ENCODE results near the gene MAGI2.

The MAGI2 gene

DNA sequence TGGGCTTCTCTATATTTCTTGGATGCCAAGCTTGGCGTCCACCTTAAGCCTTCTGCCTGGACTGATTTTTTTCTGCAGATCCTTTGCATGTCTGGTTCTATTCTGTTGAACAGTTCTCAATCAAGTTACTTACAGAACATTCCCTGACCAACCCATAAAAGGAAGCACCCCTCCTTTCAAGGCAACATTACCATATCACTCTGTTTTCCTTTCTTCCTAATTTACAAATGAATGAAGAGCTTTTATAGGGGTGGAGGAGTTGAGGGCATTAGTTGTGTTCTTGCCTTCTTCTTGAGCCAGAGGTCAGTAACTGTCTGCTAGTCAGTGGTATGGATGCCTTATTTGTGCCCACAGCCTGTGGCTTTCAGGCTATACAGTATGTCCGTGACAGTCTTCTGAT lies 1293.9 kb downstream of the MAGI2 start:
- DNase-seq = no peak

DNA sequence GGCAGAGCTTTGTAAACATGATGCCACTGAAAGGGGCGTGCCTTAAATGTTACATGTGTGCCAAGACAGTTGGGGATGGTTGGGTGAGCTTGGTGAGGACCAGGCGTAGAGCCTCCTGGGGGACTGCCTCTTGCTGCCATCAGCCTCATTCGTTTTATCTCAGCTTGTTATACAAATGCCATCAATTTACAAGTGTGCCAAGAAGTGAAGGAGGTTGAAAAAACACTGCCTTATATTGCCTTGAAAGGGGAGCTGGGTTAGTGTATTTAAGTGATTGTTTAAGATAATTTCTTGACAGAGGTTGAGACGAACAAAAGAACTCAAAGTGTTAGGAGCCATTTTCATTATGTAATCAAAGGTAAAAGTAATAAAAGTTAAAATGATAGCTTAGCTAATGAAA lies 1300.2 kb downstream of the MAGI2 start:
- no peak for DNase-seq

DNA sequence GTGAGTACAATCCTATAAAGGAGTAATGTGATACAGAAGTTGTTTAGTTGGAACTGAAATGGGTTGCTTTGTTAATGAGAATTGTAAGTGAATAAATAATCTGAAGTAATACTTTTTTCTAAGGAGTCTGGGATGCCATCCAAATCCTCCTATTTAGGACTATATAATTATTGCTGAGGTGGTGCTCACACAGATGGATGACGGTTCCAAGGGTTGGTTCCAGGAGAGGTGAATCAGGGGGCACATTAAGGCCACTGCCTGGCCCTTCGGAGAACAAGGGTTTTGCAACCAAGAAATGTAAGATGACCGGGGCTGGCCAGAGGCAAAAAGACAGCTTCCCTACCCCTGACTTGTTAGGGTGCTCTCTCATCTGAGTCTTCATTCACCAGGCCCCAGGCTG lies 1302.2 kb downstream of the MAGI2 start:
- DNase-seq = no peak

DNA sequence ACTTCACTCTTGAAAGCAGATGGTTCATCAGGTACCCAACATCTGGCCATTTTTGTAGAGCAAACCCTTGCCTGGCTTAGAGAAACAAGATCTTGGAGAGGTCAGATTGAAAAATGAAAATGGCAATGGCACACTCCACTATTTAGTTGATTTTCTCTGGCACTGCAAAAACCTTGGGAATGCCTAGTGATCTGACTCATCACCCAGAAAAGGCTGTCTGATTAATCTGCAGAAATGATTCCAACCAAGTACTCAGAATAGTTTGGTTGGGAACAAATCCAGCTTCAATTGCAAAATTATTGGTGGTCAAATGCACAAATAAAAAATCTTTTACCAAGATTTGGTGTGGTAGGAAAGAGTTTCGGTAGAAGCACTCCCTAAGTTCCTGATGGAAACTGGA lies 1303.7 kb downstream of the MAGI2 start:
- DNase-seq = no peak

DNA sequence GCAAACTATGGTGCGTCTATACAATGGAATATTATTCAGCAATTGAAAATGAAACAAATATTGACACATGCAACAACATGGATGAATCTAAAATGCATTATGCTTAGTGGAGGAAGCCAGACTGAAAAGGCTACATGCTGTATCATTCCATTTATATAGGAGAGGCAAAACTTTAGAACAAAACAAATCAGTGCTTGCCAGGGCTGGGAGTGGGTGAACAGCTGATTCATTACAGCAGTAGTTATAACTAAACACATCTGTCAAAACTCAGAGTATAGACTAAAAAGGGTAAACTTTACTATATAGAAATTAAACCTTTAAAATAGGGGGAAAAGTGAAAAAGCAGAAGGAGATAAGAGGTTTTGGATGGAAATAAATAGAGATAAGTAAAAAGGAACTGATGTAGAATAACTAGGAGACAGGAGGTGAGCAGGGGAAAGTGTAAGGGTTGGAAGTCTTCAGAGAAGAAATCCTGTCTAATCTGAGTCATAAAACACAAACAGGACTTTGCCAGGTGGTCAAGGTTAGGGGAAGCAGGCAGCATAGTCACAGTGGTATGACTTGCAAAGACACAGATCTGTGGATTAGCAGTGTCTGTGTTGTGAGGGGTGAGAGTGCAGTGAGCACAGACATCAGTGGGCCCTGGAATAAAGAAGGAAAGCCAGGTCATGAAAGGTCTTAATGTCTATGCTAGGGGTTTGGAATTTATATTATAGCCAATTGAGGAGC lies 1305.1 kb downstream of the MAGI2 start:
- DNase-seq = no peak

DNA sequence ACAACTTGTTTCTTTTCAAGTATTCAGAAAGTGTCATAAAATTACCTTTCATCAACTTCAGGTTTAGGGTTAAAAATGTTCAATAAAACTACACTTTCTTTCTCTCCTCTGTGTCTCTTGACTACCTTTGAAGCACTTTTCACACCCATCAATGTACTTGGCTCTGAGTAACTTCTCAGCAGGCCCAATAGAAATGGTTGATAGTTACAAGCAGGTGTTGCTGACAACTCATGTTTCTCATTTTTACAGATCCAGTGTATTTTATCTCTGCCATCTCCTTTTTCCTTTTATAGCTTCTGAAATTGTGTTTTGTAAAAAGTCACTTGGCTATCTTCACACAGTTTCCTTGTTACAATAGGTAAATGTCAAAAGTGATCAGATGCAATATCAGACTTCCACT lies 1306.9 kb downstream of the MAGI2 start:
- DNase-seq = no peak

DNA sequence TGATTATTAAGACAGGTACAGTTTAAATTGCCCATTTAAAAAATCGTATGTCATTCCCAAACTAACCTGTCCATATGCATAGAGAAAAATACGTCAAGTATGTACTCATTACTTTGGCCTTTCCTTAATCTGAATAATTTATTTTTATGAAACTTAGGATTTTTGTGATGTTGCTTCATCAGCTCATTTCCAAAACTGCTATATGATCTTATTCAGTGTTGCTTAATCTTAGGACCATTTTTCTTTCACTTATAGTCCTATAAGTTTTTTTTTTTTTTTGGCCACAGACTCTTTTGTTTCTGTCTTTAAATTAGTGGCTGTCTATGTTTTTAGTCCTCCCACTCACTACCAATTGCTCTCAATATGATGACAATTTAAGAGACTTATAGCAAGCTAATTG lies 1309.8 kb downstream of the MAGI2 start:
- DNase-seq = no peak

DNA sequence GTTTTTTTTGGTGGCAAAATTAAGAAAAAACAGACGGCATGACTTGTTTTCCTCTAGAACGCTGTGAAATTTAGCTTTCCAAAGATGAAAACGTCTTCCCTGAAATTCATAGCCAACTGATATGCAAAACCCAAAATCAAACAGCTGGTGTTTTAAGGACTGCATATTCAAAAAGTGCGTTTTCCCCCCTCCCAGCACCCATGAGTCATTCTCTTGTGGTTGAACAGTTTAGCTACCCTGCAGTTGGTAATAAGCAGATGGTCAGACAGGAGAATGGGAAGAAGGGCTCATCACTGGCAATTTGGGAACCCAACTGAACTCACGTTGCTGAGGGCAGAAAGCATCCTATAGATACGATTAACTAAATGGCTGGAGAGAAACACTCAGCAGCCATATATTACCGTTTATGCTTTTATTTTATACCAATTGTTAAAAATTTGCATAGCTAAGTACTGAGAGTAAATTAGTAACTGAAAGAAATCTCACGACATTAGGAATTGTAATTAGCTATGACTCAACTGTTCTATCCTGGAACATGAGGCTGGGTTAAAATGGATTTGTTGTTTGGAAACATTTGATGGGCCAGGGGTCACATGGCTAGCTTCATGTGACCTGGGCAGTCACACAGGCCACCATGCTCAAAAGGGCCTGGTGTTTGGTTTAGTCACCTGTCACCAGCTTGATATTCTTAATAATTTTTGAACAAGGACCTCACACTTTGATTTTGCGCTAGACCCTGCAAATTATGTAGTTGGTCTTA lies 1311.8 kb downstream of the MAGI2 start:
- no peak for DNase-seq

DNA sequence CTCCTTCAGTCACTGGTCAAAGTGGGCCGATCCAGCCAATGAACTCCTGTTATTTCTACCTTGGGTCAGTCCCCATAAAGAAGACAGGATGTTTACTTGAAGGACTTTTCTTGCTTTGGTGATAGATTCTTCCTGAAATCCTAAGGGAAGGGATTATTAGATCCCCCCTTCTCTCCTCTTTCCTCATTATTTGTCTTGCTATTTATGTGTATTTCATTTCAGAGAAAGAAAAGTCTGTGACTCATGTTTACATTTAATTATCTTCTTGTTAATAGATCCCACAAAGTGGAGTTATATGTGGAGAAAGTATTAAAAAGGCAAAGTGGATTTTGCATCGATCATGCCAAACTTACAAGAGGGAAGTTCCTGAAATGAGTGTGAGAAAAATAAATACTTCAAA lies 1313.4 kb downstream of the MAGI2 start:
- no peak for DNase-seq

DNA sequence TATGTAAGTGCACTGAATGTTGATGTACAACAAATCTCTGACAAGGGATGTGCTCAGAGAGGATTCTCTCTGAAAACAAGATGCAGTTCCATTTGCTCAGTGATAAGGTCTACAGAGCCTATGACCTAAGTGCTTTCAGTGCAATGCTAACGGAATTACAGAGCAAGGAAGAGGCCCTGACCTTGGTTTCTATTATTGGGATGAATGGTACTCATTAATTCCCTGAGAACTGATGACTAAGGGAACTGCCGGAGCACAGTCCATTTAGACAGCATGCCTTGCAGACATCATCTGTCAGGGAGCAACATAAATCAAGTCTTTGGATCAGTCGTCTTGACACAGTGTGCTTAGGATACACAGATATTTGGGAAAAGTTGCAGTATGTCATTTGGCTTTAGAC lies 1314.1 kb downstream of the MAGI2 start:
- DNase-seq = no peak

DNA sequence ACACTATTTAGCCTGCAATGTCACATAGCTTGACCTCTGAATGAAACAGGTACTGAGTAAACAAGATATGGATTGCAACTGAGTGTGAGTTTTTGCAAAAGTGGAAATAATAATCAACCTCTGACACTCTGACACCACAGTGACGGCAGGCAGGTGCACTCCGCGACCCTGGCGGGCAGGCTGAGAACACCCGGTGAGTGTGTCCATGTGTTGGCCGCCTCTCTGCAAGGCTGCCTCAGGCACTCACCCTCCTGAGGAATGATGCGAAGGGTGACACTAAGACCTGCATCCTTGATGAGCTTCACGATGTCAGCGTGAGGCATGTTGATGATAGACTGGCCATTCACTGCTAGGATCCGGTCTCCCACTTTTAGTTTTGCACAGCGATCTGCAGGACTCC lies 1318.7 kb downstream of the MAGI2 start:
- DNase-seq = no peak

DNA sequence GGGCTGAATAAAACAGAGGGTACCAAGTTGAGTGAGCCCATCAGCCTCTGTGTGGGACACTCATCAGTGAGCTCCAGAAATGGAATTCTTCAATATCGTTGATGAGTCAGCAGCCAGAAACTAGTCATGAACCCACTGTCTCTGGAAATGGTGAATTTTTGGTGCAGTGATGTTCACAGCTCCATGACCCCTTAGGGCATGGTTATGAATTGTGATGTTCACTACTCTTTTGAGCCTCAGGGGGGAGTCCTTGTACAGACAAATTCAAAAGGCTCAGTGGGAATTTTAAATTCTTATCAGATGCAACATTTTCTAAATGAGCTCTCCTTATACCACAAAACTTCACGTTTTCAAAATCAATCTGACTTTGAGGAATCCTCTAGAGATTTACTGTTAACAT lies 1319.2 kb downstream of the MAGI2 start:
- DNase-seq = peak; percentile 19 to 28

DNA sequence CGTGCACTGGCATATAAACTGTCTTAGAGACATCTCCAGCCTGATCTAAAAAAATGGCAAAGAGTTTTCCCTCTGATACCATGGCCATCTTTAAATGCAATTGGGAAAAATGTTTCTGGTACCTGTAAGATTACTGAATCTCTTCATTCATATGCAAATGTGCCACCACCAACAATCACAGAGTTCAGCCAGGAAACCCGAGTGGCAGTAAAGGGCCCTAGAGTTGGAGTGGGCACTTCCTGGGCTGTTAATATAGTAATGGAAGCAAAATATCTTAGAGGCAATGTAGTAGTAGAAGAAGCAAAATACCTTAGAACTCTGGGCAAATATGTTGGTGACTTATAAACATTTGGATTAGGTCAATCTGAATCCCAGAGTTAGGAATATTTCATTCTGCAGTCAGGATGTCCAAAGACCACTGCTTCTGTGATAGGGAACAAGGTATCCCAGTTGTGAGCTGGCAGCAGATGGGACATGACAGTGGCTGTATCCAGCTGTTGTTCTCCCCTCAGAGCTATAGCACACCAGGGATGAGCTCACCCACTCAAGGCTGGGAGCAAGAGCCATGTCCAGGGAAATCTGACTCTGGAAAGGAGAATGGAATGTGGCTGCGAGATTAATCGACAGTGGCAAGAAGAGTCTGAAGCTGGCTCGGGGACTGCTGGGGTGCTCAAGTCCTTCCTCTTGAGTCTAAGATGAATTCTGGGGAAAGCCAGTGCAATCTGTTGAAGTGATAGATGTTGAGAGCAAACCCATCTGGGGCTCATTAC lies 1322.8 kb downstream of the MAGI2 start:
- no peak for DNase-seq

DNA sequence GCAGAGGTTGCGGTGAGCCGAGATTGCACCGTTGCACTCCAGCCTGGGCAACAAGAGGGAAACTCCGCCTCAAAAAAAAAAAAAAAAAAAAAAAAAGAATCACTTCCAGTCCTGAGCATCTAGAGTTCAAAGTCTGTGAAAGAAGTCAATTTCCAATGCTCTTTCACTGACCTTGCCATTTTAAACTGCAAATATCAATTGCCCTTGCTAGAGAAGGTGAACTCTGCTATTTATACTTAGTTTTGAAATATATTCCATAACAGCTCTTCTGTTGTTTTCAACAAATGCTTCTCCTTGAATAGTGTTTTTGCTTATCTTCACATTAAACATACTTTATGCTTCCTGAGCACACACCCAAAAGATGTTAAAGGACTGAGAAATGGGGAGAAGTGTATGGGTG lies 1323.6 kb downstream of the MAGI2 start:
- DNase-seq = no peak

DNA sequence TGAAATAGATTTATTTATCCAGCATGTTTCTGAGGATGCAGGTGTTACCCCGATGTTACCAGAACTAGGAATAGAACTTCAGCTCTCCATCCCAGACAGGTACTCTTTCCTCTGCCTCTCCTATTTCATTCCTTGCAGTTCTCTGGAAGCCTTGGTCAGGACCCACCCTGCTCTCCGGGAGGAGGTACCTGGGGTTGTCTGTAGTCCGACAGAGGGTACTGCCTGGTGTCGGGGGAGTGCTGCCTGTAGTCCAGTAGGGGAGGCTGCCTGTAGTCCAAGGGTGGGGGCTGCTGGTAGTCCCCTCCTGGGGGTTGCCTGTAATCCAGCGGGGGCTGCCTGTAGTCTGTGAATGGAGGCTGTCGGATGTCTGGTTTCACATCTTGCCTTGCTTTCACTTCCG lies 1326.5 kb downstream of the MAGI2 start:
- DNase-seq = no peak

DNA sequence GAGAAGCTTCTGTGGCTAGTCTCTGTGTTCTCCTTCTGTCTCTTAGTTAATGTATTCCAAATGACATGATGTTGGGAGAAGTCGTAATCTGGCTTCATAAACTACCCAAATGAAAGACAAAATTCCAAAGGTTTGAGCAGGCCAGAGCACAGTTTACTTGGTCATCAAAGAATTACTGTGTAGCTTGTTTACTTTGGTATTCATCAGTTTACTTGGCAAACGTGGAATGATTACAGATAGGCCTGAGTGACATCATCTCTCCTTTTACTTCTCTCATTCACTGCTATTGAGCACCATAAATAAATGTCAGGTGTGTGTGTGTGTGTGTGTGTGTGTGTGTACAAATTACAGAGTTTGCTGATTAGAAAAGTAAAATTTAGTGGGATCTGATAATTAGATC lies 1327.6 kb downstream of the MAGI2 start:
- DNase-seq = no peak

DNA sequence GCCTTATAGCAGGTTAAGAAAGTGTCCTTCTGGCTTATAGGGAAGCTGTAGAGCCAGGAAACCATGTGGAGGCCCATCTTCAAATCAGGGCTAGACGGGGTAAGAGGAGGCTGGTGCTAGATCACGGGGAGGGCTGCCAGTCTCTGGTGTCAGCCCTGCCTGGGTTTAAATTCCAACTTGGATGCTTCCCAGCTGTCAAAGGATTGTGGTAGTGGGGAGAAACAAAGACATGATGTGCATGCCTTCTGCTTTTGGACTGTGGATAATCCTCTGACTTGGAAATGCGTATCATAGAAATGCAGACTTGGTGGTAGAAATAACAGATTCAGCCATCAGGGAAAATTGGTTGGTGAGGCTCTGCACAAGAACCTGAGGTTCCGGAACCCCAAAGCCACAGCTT lies 1329.3 kb downstream of the MAGI2 start:
- DNase-seq = no peak

DNA sequence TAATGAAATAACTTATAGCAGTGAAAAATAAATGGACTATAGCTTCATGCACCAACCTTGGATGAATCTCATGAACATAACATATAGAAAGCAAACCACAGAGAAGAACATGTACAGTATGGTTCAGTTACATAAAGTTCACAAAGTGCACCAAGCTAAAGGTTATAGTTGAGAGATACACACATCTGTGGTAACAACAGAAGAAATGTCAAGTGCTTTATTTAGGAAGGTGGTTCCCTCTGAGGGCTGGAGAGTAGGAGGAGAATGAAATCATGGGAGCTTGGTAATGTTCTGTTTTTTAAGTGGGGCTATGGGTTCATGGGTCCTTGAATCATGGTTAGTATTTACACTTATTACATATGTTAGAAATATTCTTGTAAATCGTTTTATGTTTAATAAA lies 1331.6 kb downstream of the MAGI2 start:
- DNase-seq = no peak

DNA sequence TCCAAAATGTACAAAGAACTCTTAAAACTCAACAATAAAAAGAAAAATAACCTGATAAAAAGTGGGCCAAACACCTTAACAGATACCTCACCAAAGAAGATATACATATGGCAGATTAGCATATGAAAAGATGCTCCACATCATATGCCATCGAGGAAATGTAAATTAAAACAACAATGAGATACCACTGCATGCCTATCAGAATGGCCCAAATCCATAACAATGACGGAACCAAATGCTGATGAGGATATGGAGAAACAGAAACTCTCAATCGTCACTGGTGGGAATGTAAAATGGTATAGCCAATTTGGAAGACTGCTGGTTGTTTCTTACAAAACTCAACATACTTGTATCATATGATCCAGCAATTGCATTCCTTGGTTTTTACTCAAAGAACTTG lies 1335.0 kb downstream of the MAGI2 start:
- no peak for DNase-seq

DNA sequence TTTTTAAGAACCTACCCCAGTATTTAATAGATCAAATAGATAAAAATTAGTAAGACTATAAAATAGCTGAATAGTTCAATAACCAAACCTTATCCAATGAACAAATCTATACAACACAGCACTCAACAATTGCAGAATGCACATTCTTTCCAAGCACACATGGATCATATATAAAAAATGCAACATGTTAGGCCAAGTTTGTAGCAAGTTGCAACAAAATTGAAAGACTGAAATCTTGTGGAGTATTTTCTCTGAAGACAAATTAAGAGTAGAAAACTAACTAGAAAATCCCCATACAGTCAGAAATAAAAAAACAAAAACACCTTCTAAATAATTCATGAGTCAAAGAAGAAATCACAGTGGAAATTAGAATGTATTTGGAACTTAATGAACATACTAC lies 1337.6 kb downstream of the MAGI2 start:
- DNase-seq = no peak

DNA sequence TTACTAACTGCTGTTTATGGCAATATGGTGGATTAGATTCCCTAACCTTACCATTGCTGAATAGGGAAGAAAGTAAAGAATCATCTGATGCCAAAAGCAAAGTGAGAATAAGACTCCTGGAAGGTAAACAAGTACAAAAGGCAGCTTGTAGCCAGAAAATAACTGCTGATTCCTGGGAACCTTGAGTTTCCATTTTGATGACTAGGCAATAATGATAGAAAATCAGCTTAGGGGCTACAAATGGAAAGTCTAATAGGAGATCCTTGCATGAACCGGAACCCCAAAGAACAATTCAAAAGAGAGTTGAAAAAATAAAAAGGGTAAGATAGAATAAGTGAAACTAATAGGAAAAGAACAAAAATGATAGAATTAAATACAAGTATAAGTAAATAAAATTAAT lies 1338.5 kb downstream of the MAGI2 start:
- no peak for DNase-seq

DNA sequence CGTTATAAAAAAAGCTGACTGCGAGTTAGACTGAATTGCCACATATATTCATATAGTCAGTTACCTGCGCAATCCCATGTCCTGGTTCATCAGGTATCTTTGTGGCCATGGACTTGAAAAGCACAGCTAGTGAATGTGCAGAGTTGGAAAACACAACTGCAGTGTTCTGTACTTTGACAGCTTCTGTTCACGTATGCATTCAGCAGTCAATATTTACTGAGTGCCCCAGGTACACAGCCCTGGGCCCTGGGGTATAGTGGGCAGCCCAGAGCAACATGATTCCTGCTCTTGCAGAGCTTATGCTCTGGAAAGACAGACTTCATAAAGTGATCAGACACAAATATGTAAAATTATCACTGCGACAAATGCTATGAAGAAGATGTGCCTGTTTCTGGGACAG lies 1341.0 kb downstream of the MAGI2 start:
- DNase-seq = no peak

DNA sequence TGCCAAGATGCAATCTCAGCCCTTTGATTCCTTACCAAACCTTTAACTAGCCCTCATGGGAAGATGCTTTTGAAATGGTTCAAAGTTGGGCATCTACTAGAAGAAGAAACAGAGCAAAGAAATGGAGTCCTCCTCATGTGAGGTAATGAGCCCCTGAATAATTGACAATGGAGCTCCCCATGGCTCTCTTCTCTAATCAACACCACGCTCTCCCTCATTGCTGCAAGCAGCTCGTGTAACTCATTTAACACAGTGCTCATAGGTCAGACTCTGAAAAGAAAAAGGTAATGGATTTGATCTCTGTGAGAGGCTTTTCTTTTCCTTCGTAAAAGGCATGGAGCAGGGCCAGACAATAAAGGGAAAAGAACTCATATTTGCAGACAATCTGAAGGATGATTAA lies 1342.1 kb downstream of the MAGI2 start:
- DNase-seq = no peak

DNA sequence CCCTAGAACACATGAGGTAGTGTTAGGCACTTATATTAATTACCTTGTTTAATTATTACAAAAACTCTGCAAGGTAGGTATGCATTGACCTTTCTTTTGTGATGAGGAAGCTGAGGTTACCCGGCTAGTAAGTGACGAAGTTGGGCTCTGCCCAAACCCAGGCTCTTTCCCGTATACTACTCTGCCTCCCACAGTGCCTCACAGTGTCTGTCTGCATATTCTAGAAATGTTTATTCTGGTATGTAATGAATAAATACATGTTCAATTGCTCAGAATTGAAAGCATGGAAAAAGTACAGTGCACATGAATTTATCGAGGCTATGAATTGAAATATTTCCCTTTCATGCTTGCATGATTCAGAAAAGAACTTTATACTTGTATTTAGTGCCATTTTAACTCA lies 1350.0 kb downstream of the MAGI2 start:
- no peak for DNase-seq
